NCI-H460 (cell line): ENCODE data around the gene VPS37B. TPM values are rescaled to one million over a fixed set of nuclear protein-coding genes. Genes with fewer than 3 reads are reported as not detected.
"Not testable (repeated sequence)": the region's sequence is repeated elsewhere in the genome, so short reads cannot be mapped to it uniquely, and the experiment has no call there.

Experiments
- DNase-seq: peaks from one replicate; pipeline ENCODE4 v3.0.0-alpha.2; 2016; ENCODE audit warnings: low read depth; ENCODE audit errors: extremely low read depth
- total RNA-seq: library from RNA; depleted of rRNA; stranded (reverse); fragments of >200 nt; shearing (Covaris generic); gene quantifications from 2 replicates; pipeline ENCODE4 v1.2.3, GENCODE V29; 2014

VPS37B gene
- total RNA-seq, 1 experiment from 2014 or later: 15.8 TPM

DNA sequence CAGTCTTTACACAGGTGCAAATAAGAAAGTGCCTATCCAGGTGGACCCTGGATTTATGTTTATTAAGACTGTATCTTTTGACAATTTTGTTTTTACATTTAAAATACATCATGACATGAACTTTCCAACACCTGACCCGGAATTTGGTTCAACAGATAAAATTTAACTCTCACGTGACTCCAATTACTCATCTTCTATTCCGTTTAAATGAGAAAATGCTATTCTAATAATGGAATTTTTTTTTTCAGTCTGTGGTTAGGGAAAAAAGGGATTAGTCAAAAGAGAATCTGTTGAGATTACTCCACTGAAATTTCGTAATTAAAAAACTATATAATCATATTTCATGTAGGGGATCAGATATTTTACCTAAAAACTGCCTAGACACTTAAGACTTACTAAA is 11.1 kb downstream of the VPS37B start:
- DNase-seq: no peak

DNA sequence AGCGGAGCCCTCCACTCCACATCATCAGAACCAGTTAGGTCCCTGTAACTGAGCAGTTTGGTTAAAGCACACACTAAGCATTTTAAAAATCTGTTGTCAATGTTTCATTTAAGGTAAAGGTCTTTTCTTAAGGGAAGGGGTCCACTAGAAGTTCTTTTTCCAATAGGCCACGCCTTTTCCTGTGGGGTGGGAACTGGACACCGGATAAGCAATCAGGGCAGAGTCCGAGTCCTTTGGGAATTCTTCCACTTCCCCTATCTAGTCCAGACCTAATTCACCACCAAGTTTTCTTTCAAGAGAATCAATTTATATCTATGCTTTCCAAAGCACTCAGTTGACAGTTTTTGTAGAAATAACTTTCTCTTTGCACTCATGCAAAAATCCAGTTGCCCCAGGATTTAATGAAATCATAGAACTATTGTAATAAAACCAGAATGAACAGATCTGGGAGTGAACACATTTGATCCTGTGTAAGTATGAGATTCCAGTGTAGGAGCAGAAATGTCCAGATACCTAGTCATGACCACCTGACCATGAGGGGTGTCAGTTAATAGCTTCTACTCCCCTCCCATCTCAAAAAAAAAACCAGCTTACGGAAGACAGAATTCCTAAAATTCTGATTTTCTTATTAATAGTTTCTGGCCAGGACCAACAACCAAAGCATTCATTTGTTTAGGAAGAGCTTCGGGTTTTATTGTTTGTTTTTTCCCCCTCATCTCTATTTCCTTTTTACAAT is 11.7 kb downstream of the VPS37B start:
- no peak for DNase-seq

DNA sequence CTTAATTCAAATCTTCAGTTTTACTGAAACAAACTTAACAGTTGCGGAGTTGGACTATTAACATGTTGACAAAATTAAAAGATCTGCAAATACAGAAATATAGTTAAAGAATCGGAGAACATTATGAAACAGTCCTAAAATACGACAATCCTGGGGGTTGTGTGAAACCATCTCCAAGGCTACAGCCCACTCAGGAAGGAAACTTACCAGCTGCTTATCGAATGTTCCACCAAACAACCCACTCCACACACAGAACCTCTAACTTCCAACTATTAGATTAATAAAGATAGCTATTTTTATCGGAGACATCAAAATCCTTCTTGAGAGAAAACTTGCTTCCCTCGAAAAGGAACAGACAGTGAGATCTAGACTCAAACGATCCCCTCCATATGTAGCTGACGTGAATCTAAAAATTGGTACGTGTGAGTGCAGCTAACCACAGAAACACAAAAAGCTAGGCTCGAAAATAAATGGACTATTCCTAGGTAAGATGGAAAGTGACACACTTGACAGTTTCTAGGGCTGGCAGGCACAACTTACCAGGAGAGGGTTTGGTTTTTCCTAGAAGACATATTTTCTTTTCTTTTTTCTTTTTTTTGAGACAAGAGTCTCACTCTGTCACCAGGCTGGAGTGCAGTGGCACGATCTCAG is 12.9 kb downstream of the VPS37B start:
- no peak for DNase-seq

DNA sequence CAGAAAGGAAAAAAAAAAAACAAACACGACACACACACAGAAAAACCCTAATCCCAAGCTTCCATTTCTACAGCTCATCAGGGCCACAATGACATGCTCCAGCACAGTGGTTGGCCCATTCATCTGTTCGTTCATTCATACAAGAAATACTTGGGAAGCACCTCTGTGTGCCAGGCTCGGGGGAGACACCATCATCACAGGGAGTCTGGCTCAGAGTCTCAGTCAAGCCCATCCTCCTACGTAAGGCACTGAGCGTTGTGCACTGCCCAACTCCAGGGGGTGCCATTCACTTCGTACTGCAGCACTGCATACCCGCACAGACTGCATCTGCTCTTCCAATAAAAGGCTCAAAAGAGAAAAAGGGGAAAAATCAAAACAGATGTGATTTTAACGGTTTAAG is 15.3 kb downstream of the VPS37B start:
- DNase-seq: no peak

DNA sequence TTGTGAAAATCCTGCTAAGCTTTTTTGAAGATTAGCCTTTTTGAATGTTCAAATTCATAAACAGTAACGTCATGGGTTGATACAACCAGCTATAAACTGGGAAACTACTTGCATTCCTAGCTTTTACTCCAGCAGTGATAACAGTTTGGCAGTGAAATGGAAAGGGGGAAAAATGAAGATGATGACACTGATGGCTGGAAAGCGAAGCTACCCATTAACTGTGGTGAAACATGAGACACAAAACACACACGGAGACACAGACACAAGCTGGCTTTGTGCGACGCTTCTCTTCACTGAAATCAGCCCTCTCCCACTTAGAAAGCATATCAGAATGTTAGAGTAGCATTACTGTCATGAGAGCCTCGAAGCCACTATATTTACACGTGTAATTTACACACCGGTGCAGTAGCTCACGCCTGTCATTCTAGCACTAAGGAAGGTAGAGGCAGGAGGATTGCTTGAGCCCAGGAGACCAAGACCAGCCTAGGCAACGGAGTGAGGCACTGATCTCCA is 15.7 kb downstream of the VPS37B start:
- DNase-seq: no peak

DNA sequence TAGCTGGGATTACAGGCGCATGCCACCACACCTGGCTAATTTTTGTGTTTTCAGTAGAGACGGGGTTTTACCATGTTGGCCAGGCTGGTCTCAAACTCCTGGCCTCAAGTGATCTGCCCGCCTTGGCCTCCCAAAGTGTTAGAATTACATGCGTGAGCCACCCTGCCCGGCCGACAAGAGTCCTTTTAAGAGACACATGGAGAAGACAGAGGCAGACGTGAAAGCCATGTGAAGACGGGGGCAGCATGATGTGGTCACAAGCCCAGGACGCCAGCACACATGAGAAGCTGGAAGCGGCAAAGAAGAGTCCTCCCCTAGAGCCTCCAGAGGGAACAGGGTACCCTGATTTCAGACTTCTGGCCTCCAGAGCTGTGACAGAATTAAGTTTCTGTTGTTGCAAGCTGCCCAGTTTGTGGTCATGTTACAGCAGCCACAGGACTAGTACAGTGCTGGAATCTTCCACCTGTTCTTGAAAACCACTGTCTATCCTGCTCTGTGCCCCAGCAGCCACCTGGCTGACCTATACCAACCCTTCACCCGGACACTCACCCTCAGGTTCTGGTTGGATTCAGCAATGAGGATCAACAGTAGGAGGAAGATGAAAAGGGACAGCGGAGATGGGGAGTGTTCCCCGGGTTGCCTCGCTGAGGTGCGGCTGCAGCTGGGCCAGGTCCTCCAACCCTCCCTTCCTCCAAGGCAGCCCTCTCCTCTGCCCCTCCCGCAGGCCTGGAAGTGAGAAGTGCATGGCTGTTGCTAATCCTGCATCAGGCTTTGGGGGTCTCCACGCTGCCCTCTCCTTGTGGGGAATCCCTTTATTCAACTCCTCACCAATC is 16.9 kb downstream of the VPS37B start:
- DNase-seq: no peak

DNA sequence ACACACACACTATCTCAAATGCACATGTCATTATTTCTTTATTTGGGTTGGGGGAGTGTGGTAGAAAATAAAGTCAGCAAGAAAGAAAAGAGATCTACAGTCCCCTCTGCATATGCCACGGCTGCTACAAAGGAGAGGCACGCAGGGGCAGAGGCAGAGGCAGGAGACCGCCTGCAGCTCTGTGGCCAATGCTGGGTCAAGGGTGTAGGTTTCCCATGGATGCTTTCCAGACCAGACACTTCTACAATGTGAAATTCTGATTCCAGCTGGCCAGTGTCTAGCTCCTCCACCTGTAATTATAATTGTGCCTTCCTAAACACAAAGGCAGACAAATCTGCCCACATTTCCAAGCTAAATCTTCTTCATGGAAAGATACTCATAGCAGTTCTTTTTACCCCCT is 19.2 kb downstream of the VPS37B start:
- no peak for DNase-seq

DNA sequence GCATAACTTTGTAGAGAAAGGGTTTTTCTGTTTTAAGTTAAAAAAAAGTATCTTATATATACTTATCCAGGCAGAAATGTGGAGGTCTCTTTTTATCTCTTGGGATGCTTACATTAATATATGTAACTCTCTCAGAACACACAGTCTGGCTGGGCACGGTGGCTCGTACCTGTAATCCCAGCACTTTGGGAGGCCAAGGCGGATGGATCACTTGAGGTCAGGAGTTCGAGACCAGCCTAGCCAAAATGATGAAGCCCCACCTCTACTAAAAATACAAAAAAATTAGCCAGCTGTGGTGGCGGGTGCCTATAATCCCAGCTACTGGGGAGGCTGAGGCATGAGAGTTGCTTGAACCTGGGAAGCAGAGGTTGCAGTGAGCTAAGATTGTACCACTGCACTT is 19.6 kb downstream of the VPS37B start:
- not testable (repeated sequence) for DNase-seq

DNA sequence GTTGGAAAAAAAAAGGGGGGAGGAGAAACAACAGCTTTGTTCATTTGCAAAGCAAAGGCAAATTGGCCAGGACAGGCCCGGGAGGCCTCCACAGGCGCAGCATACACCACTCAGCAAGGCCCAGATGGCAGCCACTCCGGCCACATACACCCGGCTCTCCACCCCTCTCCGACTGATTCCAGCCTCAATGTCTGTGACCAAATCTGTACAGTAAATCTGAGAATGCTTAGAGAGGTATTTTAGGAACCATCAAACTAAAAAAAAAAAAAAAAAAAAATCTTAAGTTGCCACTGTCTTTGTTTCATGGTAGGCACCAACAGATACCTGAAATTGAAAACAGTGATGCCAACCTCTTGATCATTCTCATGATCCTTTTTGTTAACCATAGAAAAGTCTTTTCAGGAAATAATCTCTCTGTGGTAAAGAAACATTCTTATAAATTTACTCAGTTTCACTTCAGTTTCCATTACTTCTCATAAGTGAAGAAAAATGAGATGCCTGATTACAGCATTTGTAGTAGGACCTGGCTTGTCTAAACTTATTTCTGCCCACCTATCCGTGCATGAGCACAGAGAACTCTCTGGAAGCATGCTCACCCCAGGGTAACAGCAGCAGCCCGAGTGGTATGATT is 20.2 kb downstream of the VPS37B start:
- no peak for DNase-seq

DNA sequence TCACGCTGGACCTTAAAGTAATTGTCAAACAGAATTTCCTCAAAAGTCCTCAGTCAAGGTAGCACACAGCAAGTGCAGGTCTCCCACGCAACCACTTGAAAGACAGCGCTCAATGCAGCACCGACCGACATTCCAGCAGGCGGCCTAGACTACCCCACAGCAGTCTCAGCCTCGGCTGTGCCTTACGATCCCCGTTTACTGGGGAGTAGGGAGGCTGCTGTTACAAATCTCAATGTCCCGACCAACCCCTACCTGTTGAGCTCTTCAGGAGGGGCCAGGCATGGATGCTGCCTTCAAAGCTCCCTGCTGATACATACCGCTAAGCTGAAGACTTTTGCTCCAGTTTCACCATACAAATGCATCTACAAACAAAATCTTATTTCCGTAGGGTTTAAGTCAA is 21.8 kb downstream of the VPS37B start:
- DNase-seq: no peak

DNA sequence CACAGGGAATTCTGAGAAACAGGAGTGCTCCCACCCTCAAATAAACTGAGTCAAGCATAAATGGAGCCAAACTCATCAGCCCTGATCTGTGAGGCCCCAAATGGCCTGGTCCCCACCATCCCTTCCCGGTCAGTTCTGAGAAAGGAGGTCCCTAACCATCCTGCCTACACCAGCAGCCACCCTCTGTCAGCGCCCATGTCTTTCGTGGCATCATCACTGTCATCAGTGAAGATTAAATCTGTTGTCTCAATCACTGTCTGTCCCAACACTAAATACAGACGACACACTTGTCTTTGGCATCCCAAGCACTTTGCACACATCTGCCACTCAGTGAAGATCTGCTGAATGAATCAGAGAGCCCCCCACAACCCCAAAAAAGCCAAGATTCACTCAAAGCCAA is 22.4 kb downstream of the VPS37B start:
- no peak for DNase-seq

DNA sequence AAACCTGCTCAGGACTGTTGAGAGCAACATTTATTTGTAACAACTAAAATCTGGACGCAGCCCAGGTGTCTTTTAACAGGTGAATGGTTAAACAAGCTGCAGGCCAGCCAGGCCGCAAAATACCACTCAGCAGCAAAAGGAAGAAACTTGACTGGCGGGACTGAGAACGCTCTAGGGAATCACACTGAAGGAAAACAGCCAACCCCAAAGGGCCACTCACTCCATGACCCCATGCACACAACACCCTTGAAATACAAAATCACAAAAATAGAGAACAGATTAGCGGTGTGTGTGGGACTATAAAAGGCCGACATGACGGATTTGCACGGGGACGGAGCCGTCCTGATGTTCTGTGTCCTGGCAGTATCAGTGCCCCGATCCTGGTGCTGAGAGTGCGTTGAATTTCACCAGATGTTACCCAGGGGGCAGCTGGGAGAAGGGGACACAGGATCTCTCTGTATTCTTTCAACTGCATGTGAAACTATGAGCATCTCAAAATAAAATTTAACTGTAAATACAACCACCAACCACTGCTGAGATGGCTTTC is 23.0 kb downstream of the VPS37B start:
- no peak for DNase-seq

DNA sequence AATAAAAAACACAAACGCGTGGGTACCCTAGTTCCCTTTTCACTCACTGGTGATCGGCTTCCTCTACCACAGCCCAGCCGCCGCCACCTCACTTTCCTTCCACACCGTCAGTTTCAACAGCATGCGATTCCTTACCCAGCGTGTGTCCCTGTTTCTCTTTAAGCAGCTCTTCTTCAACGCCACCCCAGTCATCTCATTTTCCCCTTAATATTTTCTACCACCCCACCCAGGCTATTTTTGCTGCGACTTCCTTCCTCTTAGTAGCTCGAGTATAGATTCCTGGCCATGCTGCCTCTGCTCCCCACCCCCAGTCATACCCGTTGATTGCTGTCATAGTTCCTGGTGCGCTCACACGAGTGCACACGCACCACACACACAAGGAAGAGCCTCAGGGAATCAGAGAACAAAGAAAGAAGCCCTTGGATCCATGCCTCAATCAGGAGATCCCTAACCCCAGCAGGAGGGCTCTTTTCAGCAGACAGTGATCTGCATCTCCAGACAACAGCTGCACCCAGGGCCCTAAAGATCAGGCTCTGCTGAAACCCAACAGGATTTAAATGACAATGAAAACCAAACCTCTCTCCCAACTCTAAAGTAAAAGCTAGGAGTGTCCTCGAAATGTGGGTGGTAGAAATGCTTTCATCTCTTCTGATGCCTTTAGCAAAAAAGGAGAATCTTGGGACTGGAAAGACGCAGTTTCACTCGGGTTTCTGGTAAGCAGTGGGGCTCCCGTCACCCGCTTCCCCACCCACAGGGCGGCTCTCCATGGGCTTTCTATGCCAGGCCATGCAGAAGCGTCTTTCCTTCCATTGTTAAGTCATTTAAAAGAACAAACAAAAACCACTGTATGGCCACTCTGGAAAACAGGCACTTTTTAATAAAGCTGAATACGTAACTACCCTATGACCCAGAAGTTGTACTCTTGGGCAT is 23.8 kb downstream of the VPS37B start:
- no peak for DNase-seq

DNA sequence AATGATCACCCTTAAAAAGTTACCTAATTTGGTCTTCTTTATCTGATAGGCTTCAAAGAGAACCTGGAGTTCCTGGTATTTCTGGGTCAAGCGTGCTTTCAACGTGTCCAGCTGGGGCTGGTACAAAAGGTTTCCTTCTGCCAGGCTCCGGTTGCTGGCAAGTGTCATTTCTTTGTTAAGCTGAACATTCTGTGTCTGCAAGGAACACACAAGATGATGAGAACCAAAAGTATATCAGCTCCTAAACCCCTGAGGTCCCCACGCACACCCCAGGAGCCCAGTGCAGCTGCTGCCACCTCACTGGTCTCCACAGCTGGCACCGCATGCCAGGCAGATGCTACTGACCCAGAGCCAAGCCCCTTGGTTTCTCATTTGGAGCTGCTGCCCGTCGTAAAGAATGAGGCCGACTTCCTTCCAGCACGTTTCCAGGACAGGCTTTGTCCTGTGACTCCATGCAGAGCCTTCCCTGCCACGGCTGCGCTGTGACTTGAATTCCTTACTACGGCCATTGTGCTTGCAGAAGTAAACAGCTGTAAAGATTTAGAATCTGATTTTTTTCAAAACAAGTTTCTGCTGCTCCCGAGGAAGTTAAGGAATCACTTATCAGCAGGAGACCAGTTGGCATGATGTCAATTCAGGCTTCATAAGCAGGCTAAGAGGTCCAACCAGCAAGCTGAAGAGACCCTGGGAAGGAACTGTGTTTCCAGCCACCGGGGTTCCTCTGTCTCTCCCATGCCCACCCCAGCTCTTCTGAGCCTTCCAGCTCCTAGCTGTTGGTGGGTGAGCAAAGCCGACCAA is 24.9 kb downstream of the VPS37B start:
- no peak for DNase-seq

DNA sequence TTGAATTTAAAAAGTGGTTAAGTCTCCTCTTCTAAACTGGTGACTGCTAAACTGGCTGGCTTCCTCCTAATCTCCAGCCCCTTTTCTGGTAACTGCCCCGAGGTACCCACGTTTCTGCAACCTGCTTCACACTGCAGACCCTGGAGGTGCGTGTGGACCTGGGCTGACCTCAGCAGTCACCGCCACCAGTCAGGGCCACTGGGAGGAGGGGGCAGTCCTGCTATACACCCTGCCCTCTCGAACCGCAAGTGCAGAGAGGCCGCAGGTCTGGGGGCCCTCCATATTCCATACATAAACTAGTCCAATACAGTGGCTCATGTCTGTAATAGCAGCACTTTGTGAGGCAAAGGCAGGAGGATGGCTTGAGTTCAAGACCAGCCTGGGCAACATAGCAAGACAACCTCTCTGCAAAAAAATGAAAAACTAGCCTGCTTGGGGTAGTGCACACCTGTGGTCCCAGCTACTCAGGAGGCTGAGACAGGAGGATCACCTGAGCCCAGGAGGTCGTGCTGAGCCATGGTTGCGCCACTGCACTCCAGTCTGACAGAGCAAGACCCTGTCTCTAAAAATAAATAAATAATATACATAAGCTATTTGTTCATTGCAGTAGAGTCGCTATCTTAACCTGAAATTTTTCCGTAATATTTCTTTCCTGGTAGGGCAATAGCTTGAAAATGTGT is 25.6 kb downstream of the VPS37B start:
- DNase-seq: no peak

DNA sequence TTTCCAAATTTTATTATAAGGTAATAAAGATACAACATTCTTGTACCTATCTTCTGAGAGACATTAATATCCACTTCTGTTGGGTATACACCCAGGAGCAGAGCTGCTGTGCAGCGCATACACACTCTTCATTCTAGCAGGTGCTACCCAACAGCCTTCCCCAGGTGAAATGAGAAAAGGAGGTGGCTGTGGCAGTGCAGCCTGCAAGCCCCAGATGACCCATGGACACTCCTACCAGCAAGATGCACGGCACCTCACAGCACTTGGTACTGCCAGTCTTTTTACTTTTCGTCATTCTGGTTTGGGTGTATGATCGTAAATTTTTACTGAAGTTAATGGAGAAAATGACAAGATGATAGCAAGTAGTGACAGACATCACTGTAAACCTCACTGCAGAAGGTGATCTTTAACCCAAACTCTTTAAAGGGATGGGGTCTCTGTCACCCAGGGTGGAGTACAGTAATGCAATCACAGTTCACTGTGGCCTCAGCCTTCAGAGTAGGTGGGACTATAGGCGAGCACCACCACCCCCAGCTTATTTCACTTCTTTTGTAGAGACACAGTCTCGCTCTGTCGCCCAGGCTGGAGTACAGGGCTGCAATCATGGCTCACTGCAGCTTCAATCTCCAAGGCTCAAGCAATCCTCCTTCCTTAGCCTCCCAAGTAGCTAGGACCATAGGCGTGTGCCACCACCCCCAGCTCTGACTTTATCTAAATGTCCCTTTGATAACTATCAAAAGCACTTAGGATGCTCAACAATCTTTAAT is 26.5 kb downstream of the VPS37B start:
- no peak for DNase-seq

DNA sequence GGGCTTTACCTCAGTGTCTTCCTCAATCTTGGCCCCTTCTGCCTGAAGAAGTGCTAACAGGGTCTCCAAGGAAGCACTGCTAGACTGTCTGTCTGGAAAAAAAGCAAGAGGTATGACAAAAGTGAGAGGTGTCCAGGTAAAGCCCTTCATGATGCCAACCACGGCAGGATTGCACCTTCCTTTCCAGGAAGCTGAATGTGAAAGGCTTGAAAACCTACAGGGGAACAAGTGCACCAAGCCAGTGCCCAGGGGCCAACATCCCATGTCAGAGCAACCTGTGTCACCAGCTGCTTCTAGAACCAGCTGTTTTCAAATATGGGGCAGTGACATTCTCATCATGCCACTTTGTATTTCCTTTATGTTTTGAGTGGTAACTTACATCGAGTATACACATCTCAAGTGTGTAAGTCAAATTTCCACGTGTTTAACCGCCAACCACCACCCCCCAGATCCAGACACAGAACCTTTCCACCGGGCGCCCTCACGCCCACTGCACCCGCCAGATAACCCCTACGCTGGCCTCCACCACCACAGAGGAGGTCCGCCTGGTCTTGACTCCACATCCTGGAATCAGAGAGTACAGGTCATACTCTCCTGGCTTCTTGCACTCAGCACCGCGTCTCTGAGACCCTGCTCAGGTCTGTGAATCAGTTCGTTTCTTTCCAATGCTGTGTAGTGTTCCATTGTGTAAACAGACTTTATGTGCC is 27.3 kb downstream of the VPS37B start:
- no peak for DNase-seq
